Ovary (tissue), 9 donors: ENCODE data around the gene SH3RF3. TPM values are rescaled to one million over a fixed set of nuclear protein-coding genes. Genes with fewer than 3 reads are reported as not detected.

Experiments used
- DNase-seq, 5 donors: peaks; one replicate each; pipeline ENCODE4 v3.0.0-alpha.2; 2019 to 2020
- H3K27ac ChIP-seq, 2 donors: fragments of 200-600 bp; one replicate each; pipeline versions ENCODE4 v1.5.1 to v1.8.0; 2019 to 2022
- H3K27me3 ChIP-seq: fragments of 200-600 bp; one replicate; pipeline ENCODE4 v1.8.0; 2022
- H3K36me3 ChIP-seq: fragments of 200-600 bp; sonication (generic); one replicate; pipeline ENCODE4 v1.5.1; 2019
- H3K4me1 ChIP-seq: one replicate; pipeline ENCODE4 v1.8.1; 2013; ENCODE audit warnings: mild to moderate bottlenecking, moderate library complexity; ENCODE audit not compliant: insufficient read depth
- H3K4me3 ChIP-seq: fragments of 200-600 bp; sonication (generic); one replicate; pipeline ENCODE4 v1.5.1; 2017
- H3K9me3 ChIP-seq, 2 donors: fragments of 200-600 bp in 1 of 2; sonication (generic) in 1 of 2; one replicate each; pipeline versions ENCODE4 v1.5.1 to v1.8.1; 2013 to 2019; ENCODE audit warnings: mild to moderate bottlenecking in 1 of 2, moderate library complexity in 1 of 2
- EP300 ChIP-seq: sonication (generic); formaldehyde crosslinking; IDR thresholded peaks from one replicate; pipeline ENCODE4 v1.6.1; 2017; ENCODE audit warnings: antibody characterized with exemption
- POLR2A ChIP-seq: fragments of 450-650 bp; IDR thresholded peaks from one replicate; pipeline ENCODE4 v1.6.1; 2017; ENCODE audit warnings: antibody characterized with exemption, mild to moderate bottlenecking, moderate library complexity
- WGBS, 3 donors: extraction: QIAGEN DNeasy Blood & Tissue Kit in 1 of 3; methylation state at CpG; one replicate each; pipeline versions ENCODE4 v1.1.5 to v1.1.7; 2013 to 2017; 5-methylcytosine and 5-hydroxymethylcytosine counted together
- intact Hi-C, 4 donors: fragments of 100-400 bp; cut with DNase I; formaldehyde crosslinking; loops; one replicate each; pipeline versions ENCODE4 v1.11.0 to v1.15.1; 2022 to 2023
- polyA plus RNA-seq, 2 donors: library from polyadenylated mRNA; stranded (reverse); fragments of 200-250 nt in 1 of 2; fragments of 350-450 nt in 1 of 2; fragmentation: Illumina TruSeq in 1 of 2; extraction: RNeasy Lipid Tissue Mini Kit (QIAGEN cat#74804) in 1 of 2; gene quantifications; one replicate each; pipeline ENCODE4 v1.2.3, GENCODE V29; 2013 to 2014
- total RNA-seq, 7 donors: library from RNA; depleted of rRNA in 2 of 7; stranded (reverse); fragments of >200 nt in 2 of 7; fragmentation: NEBNext Ultra II Directional in 3 of 7; extraction: Animal tissue kit (Norgen Biotek cat#: 25700) in 3 of 7; gene quantifications; one replicate each; pipeline versions ENCODE4 v1.1.0 to v1.2.4, GENCODE V29; 2016 to 2023
- TF ChIP-seq, protein P1 (sequence below), 3 donors: fragments of 450-650 bp in 2 of 3; fragments of 200-600 bp in 1 of 3; IDR thresholded peaks; one replicate each; pipeline versions ENCODE4 v1.5.1 to v1.8.0; 2016 to 2022; ENCODE audit warnings: antibody characterized with exemption in 3 of 3, mild to moderate bottlenecking in 1 of 3
- donor health status: DM: no; HTN: no; CAD: no; lungs with moderate emphysema.
- donor health status: DM: no; HTN: no; CAD: no.
- donor health status: Bipolar disorder and iron deficiency.
- donor health status: DM: yes; HTN: yes; CAD: no.
- donor health status: DM: no; HTN: no; CAD: no.
- donor health status: DM: yes; HTN: yes; CAD: no.

The SH3RF3 gene
- total and polyA plus RNA-seq, 9 donors = 2.7 to 10.1 (median 4.5) TPM

DNA sequence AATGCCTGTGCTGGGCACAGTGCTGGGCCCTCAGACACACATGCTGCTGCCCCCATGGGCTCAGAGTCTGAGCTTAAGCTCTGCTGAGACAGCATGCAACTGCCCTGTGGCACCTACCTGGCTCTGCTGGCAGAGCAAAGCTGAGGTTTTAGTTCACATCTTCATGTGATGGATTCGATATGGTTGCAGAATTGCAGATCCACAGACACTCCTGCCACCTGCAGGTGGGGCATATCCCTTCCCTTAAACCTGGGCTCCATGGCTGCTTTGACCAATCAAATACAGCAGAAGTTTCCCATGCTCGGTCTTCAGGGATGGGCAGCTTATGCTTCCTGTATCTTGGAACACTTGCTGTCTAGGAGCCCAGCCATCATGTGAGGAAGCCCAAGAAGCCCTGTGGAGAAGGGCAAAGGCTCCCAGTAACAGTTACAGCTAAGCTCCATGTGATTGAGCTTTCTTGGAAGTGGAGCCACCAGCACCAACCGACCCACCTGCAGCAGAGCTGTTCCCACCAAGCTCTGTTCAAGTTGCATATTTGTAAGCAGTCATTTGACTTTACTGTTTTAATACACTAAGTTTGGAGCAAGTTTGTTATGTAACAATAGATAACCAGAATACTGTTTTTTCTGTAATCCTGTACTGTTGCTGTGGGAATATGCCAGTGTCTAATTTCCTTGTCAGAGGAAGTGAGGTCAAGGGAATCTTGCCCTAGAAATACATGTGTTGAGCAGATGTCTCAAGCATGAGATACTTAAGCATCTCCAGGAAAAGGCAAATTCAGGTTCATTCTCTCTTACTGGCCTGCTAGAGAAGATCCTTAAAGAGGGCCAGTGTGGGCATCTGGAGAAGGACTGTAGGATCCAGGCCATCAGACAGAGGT is 79.3 kb downstream of the SH3RF3 start:
- 84 to 88% (median 85%) methylated on average over 3 of the region's 3 CpGs for WGBS, 3 donors
- no peak for DNase-seq
- H3K27ac ChIP-seq = no peak overlapping the region
- H3K36me3 ChIP-seq = no peaks in the 10 kb centered on the region
- no peaks in the 10 kb centered on the region for H3K9me3 ChIP-seq
- no peaks in the 10 kb centered on the region for H3K27me3 ChIP-seq
- no peak overlapping the region for H3K4me3 ChIP-seq
- TF ChIP-seq POLR2A (no peak), EP300 (no peak)
- TF ChIP-seq, protein P1, sequence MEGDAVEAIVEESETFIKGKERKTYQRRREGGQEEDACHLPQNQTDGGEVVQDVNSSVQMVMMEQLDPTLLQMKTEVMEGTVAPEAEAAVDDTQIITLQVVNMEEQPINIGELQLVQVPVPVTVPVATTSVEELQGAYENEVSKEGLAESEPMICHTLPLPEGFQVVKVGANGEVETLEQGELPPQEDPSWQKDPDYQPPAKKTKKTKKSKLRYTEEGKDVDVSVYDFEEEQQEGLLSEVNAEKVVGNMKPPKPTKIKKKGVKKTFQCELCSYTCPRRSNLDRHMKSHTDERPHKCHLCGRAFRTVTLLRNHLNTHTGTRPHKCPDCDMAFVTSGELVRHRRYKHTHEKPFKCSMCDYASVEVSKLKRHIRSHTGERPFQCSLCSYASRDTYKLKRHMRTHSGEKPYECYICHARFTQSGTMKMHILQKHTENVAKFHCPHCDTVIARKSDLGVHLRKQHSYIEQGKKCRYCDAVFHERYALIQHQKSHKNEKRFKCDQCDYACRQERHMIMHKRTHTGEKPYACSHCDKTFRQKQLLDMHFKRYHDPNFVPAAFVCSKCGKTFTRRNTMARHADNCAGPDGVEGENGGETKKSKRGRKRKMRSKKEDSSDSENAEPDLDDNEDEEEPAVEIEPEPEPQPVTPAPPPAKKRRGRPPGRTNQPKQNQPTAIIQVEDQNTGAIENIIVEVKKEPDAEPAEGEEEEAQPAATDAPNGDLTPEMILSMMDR (IDR thresholded peaks at IDR 0.05) = no peak
- no peaks in the 10 kb centered on the region for H3K4me1 ChIP-seq
- intact Hi-C loops = no loop called here

- Histone ChIP-seq H3K27me3 (no peaks in the 10 kb centered on the region), H3K36me3 (no peaks in the 10 kb centered on the region), H3K9me3 (no peaks in the 10 kb centered on the region), H3K4me3 (no peak overlapping the region), H3K27ac (no peak overlapping the region), H3K4me1 (no peaks in the 10 kb centered on the region)
- WGBS, 3 donors = 88 to 90% (median 88%) methylated on average over 6 of the region's 6 CpGs
- intact Hi-C loops = no loop called here
- TF ChIP-seq POLR2A = no peak
- no peak for TF ChIP-seq EP300
- TF ChIP-seq, protein P1 (IDR thresholded peaks at IDR 0.05) = no peak
- no peak for DNase-seq
Measured at GRCh38 chr2:109208951-109209335, 79.9 kb downstream of the SH3RF3 start.

DNA sequence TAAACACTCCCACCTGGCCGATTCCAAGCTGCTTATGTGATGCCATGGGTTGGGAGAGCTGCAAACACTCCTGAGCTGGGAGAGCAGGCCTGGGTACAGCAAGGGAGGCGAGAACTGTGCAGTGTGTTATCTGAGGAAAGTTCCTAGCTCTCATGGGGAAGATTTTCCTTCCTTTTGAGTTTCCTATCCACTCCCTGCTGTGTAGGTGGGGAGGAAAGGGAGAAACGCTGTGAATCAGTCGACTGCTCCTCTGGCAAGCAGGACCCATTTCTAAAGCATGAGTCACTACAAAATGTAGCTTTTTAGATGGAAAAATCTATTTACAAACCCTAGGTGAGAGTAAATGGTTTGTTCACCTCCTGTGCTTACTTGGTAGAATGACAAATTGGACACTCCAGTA is 80.4 kb downstream of the SH3RF3 start:
- no peaks in the 10 kb centered on the region for H3K4me1 ChIP-seq
- H3K36me3 ChIP-seq = no peaks in the 10 kb centered on the region
- intact Hi-C loops = no loop called here
- no peaks in the 10 kb centered on the region for H3K27me3 ChIP-seq
- TF ChIP-seq POLR2A = no peak
- TF ChIP-seq EP300 = no peak
- TF ChIP-seq, protein P1 (IDR thresholded peaks at IDR 0.05) = no peak
- no peak overlapping the region for H3K27ac ChIP-seq
- 19 to 33% (median 21%) methylated on average over 4 of the region's 4 CpGs for WGBS, 3 donors
- no peak for DNase-seq
- H3K4me3 ChIP-seq = no peak overlapping the region
- H3K9me3 ChIP-seq = no peaks in the 10 kb centered on the region

DNA sequence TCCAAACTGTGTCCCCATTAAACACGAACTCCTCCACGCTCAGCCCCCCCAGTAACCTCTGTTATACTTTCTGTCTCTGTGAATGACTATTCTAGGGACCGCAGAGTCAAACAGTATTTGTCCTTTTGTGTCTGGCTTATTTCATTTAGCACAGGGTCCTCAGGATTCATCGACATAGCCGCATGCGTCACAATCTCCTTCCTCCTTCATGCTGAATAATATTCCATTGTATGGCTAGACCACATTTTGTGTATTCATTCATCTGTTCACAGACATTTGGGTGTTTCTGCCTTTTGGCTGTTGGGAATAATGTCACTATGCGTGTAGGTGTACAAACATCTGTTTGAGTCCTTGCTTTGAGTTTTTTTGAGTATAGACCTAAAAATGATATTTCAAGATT is 80.9 kb downstream of the SH3RF3 start:
- intact Hi-C loops = no loop called here
- DNase-seq = no peak
- no peak overlapping the region for H3K4me3 ChIP-seq
- H3K36me3 ChIP-seq = no peaks in the 10 kb centered on the region
- no peak overlapping the region for H3K27ac ChIP-seq
- no peaks in the 10 kb centered on the region for H3K4me1 ChIP-seq
- H3K9me3 ChIP-seq = no peaks in the 10 kb centered on the region
- TF ChIP-seq, protein P1 (IDR thresholded peaks at IDR 0.05) = no peak
- TF ChIP-seq EP300 (no peak), POLR2A (no peak)
- 90 to 93% (median 91%) methylated on average over 7 of the region's 7 CpGs for WGBS, 3 donors
- H3K27me3 ChIP-seq = no peaks in the 10 kb centered on the region
